ENCODE data around the gene COX6B2.
"Not testable (repeated sequence)": the region's sequence is repeated elsewhere in the genome, so short reads cannot be mapped to it uniquely, and the experiment has no call there.

The COX6B2 gene

DNA sequence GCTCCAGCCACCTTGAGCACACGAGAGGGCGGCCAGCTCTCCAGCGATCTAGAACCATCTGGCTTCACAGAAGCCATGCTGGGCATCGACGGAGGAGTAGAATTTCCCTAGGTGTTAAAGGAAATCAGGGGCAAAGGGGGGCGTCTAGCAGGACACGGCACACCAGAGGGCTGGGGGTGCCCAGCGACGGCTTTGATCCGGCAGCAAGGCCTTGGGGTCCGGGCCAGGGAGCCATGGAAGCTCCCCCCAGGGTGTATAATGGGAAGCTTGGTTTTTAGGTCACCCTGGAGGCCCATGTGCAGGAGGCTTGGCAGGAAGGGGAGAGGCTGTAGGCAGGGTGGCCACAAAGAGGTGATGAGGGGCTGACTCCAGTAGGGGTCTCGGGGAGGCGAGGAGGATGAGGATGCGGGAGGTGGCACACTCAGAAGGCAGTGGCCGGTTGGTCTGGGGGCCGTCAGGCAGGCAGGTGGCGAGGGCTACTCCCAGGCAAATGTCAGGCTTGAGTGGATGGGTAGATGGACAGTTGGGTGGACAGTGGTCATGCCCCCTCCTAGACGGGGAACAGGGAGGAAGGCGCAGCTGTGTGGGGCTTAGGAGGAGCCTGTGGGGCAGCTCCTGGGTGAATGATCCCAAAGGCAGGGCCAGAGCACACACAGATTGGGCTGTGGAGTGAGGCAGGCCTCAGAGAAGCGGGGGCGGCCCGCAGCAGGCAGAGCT lies 9.3 kb downstream of the COX6B2 start:
- in situ Hi-C loops (cut with MboI; ENCODE audit: low sequenced_read_pairs) = no loop called here

- in situ Hi-C loops (cut with MboI; ENCODE audit: low sequenced_read_pairs) = no loop called here
Measured at GRCh38 chr19:55344444-55344843, 10.1 kb downstream of the COX6B2 start.

DNA sequence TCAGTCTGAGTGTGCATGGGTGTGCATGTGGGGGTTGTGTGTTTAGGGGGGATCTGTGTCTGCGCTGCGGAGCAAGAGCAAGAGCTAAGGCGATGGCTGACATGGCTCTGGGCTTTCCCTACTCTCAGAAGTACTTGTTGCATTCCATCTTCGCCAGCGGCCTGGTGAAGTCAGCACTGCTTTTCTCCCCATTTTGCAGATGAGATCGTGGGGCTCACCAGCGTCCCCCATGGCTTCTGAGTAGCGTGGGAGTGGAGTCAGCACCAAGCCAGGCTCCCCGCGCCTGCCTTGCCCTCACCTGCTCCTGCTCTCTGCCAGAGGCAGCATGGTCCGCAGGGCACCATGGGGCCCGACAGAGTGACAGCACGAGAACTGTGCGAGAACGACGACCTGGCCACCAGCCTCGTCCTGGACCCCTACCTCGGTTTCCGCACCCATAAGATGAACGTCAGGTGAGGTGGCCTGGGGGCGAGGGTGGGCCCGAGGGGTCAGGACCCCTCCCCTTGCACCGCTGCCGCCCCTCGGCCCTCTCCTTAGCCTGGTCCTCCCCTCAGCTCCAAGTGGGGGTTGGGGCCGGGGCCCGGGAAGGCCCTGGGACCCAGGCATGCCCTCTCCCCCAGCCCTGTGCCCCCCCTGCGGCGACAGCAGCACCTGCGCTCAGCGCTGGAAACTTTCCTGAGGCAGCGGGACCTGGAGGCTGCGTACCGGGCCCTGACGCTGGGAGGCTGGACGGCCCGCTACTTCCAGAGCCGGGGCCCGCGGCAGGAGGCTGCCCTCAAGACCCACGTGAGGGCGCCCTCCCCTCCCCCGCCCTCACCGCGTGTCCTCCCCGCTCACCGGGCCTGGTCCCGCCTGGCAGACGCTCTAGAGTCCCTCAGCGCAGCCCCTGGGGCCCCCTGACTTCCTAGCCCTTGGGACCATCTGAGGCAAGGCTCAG lies 12.7 kb downstream of the COX6B2 start:
- in situ Hi-C loops (cut with MboI; ENCODE audit: low sequenced_read_pairs) = no loop called here

- in situ Hi-C loops (cut with MboI; ENCODE audit: low sequenced_read_pairs) = no loop called here
Measured at GRCh38 chr19:55341171-55341588, 13.3 kb downstream of the COX6B2 start.

GRCh38 chr19:55340784-55341147 lies 13.8 kb downstream of the COX6B2 start:
- in situ Hi-C loops (cut with MboI; ENCODE audit: low sequenced_read_pairs) = no loop called here

GRCh38 chr19:55339889-55340783 lies 14.4 kb downstream of the COX6B2 start:
- in situ Hi-C loops (cut with MboI; ENCODE audit: low sequenced_read_pairs) = no loop called here

DNA sequence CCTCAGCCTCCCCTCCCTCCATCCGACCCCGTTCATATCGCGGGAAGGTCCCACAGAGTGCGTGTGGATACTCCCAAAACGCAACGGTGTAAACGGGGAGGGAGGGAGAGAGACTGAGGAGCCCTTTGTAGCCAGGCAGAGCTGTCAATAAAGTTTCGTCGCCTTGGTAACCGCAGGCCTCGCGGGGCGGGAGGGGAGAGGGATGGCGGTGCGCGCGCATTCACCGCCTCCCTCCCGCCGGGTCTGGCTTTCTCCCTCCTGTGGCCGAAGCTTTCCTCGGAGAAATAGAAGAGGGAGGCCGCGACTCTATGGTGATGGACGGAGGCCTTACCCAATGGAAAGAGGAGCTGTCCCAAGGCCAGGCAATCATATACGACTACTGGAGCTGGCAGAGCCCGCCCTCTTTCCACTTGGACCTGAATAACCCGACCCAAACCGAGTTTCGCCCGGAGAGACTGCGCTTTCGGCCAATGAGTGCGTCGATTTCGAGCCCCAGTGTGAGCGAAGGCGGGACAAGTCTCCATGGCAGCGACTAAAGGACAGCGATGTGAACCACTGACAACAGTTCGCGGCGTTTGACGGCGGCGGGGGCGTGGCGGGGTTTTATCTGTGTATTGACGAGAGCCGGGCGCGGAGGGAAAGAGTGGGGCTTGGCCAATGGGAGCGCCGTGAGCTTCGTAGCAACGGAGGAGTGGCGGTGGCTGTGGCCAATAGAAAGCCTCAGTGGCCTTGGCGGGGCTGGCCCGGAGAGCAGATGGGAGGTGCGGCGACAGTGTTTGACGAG lies 15.2 kb downstream of the COX6B2 start, which contains the start of gene KMT5C:
Gene KMT5C (plus strand): TSS at position 772 of the 784 bp plus-strand sequence. CDS start 2,061 bp downstream, outside the sequence.
- in situ Hi-C loops (cut with MboI; ENCODE audit: low sequenced_read_pairs) = no loop called here

DNA sequence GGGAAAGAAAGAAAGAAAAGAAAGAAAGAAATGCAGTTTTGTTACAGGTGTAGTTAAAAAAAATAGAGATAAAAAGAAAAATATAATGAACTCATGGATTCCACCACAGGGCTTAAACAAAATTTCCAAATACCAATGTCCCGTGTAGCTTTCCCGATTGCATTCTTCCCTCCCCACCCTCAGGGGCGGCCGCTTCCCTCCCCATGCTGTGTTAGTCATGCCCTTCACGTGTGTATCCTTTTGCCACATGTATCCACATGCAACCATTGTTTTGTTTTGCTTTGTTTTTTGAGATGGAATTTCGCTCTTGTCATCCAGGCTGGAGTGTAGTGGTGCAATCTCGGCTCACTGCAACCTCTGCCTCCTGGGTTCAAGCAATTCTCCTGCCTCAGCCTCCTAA lies 18.4 kb downstream of the COX6B2 start:
- in situ Hi-C loops (cut with MboI; ENCODE audit: low sequenced_read_pairs) = no loop called here

DNA sequence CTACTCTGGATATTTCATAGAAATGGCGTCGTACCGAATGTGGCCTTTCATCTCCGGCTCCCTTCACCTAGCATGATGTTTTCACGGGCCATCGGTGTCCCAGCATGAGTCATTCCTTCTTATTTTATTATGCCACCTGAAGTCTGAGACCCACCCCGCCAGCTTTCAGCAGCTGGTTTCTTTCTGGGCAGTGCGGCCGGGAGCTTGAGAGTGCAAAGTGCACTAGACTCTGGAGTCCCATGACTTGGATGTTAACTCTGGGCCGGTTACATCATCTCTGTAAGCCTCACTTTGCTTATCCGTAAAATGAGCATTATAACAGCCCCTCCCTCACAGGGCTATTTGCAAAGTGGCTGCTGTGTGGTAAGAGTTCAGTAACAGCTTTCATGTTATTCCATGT lies 20.6 kb downstream of the COX6B2 start:
- in situ Hi-C loops (cut with MboI; ENCODE audit: low sequenced_read_pairs) = no loop called here

GRCh38 chr19:55329791-55330190 lies 24.7 kb downstream of the COX6B2 start:
- in situ Hi-C loops (cut with MboI; ENCODE audit: low sequenced_read_pairs) = not testable (repeated sequence)

GRCh38 chr19:55328774-55329318 lies 25.7 kb downstream of the COX6B2 start:
- in situ Hi-C loops (cut with MboI; ENCODE audit: low sequenced_read_pairs) = not testable (repeated sequence)

- in situ Hi-C loops (cut with MboI; ENCODE audit: low sequenced_read_pairs) = no loop called here
Measured at GRCh38 chr19:55325172-55325571, 29.3 kb downstream of the COX6B2 start, which contains the start of gene TMEM150B. Gene TMEM150B (minus strand): TSS chr19:55325341. CDS start chr19:55321036, 4,305 bp downstream.

DNA sequence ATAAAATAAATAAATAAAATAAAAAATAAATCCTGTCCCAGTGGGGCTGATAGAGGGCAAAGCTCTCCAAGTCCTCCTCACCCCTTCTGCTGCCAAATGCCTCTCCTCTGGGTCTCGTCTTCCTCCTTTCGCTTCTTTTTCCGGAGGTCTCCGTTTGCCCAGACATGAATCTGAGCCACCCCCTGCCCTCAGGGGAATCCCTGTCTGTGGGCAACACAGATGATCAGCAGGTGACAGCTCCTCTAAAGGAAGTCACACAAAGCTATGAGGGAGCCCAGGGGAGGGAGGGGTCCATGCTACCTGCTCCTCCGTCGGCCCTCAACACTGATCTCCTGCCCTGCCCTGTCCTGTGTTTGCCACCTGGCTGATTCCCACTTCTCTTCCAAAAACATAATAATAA lies 29.9 kb downstream of the COX6B2 start:
- in situ Hi-C loops (cut with MboI; ENCODE audit: low sequenced_read_pairs) = no loop called here

DNA sequence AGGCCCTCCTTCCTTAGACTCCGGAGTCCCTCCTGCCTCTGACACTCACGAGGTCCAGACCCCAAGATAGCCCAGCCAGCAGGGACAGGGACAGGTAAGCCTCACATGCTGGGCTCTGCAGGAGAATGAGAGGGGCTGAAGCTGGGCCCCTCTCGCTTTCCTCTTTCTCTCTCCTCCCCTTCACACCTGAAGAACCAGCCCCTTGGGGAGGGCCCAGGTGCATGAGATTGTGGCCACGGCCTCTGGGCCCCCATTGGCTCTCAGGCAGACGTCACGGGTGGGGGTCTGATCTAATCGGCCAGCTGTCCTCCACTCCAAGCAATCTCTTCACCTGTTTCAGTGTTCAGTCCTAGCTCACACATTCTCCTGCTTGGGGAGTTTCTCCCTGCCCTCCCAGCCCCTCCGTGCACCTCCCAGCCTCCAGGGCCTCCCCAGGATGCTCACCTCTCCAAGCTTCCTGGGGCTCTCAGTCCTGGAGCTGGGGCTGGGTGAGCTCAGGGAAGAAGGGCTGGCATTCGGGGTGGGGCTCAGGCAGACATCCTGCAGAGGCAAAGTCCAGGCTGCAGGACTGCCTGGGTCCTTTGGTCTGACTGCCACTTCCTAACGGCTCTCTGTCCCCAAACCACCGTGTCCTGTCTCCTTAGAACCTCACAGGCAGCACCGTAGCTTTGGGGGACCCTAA lies 32.2 kb downstream of the COX6B2 start:
- in situ Hi-C loops (cut with MboI; ENCODE audit: low sequenced_read_pairs) = no loop called here

DNA sequence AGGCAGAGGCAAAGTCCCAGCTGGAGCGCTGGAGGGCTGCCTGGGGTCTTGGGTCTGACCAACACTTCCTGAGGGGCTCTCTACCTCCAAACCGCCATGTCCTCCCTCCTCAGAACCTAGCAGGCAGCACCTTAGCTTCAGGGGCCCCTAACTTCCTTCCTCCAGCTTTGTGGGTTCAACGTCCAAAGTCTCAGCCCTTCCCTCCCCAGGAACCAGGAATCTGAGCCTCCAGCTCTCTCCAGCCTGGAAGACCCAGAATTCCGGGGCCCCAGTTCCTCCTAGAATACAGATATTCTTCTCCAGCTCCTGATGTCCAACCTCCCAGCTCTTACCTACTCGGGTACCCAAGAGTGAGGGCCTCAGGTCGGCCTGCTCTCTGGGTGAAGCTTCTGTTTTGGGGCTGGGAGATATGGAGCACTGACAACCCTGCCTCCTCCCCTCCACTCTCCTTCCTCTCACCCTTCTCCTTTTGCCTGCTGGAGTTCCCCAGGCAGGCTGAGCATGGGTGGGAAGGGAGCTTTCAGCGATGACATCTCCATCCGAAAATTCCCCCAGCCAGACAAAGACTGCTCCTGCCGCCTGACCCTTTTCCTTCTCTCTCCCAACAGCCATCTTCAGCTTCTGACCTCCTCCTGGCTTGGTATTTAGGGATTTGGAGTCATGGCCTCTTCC lies 32.9 kb downstream of the COX6B2 start:
- in situ Hi-C loops (cut with MboI; ENCODE audit: low sequenced_read_pairs) = no loop called here

- in situ Hi-C loops (cut with MboI; ENCODE audit: low sequenced_read_pairs) = no loop called here
Measured at GRCh38 chr19:55320844-55321419, 33.6 kb downstream of the COX6B2 start.

- in situ Hi-C loops (cut with MboI; ENCODE audit: low sequenced_read_pairs) = no loop called here
Measured at GRCh38 chr19:55319785-55320184, 34.7 kb downstream of the COX6B2 start.

DNA sequence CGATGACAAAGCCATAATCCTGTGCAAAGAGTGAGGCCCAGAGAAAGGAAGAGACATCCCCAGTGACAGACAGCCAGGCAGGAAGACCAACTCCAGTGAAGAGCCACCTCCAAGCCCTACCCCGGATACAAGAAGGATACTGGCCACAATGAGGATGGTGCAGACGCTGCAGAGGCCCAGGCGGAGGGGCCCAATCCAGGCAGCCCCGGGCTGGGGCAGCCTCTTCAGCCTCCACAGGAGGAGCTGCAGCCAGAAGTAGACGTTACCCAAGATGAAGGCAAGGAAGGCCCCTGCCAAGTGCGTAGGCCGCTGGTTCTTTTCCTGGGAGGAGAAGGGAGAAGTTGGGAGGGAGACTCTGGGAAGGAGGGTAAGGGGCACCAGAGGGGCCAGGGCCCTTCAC lies 37.9 kb downstream of the COX6B2 start:
- in situ Hi-C loops (cut with MboI; ENCODE audit: low sequenced_read_pairs) = no loop called here
